Caco-2 (cell line): ENCODE results near the gene TDG. TPM values are rescaled to one million over a fixed set of nuclear protein-coding genes. Genes with fewer than 3 reads are reported as not detected.

Experiments used
- BruUV-seq: library from RNA; stranded (reverse); fragments of 400-500 nt; replicated peaks from 2 replicates; lab custom pipeline; 2021; lab: Mats Ljungman, UMichigan
- CTCF ChIA-PET: fragments of 300-600 bp; sonication (Branson Sonifier 250); formaldehyde crosslinking; loops from one replicate; lab custom pipeline; 2022; ENCODE audit warnings: antibody characterized with exemption; lab: Charles Lee
- POLR2A ChIA-PET: fragments of 300-600 bp; sonication (Branson Sonifier 250); formaldehyde crosslinking; loops from one replicate; lab custom pipeline; 2022; ENCODE audit warnings: antibody characterized with exemption; lab: Charles Lee
- DNase-seq, 2 experiments: peaks; one replicate each; pipeline versions ENCODE4 v3.0.0 to v3.0.0-alpha.2; 2020 to 2022
- H3K27me3 ChIP-seq: replicated peaks from 2 replicates; pipeline ENCODE4 v1.6.0; 2011; ENCODE audit warnings: low read length; ENCODE audit not compliant: control insufficient read depth, insufficient read depth
- H3K36me3 ChIP-seq: 2 replicates; pipeline ENCODE4 v1.5.1; 2011; ENCODE audit warnings: low read length; ENCODE audit not compliant: control insufficient read depth, insufficient read depth
- H3K4me1 ChIP-seq: fragments of 250-450 bp; sonication (Bioruptor Pico); 2 replicates; pipeline ENCODE4 v1.5.1; 2020; ENCODE audit warnings: mild to moderate bottlenecking
- H3K4me3 ChIP-seq: 2 replicates; pipeline ENCODE4 v1.5.1; 2011; ENCODE audit warnings: low read depth, mild to moderate bottlenecking, control low read depth, low read length
- H3K9me3 ChIP-seq: fragments of 250-450 bp; sonication (Bioruptor Pico); 2 replicates; pipeline ENCODE4 v1.5.1; 2020; ENCODE audit warnings: mild to moderate bottlenecking, moderate library complexity
- H3K27ac Mint-ChIP-seq: one replicate; pipeline ENCODE4 v1.8.0; 2022; ENCODE audit warnings: mixed read lengths; ENCODE audit not compliant: unreplicated experiment
- H3K27me3 Mint-ChIP-seq: one replicate; pipeline ENCODE4 v1.8.0; 2022; ENCODE audit warnings: mixed read lengths; ENCODE audit not compliant: insufficient read depth, unreplicated experiment
- H3K36me3 Mint-ChIP-seq: one replicate; pipeline ENCODE4 v1.8.0; 2022; ENCODE audit warnings: mild to moderate bottlenecking, mixed read lengths; ENCODE audit not compliant: insufficient read depth, unreplicated experiment
- H3K4me1 Mint-ChIP-seq: one replicate; pipeline ENCODE4 v1.8.0; 2022; ENCODE audit warnings: low read depth, mixed read lengths; ENCODE audit not compliant: unreplicated experiment
- H3K4me3 Mint-ChIP-seq: one replicate; pipeline ENCODE4 v1.8.0; 2022; ENCODE audit warnings: mild to moderate bottlenecking, moderate library complexity, mixed read lengths; ENCODE audit not compliant: unreplicated experiment
- H3K9me3 Mint-ChIP-seq: one replicate; pipeline ENCODE4 v1.8.0; 2022; ENCODE audit warnings: mixed read lengths; ENCODE audit not compliant: unreplicated experiment
- intact Hi-C: fragments of 100-400 bp; cut with micrococcal nuclease; formaldehyde crosslinking; loops from one replicate; pipeline ENCODE4 v1.10.0; 2022; ENCODE audit not compliant: unreplicated experiment
- total RNA-seq: library from RNA; stranded (reverse); gene quantifications from 2 replicates; pipeline ENCODE4 v1.2.3, GENCODE V29; 2022
- TF ChIP-seq, protein P1 (sequence below), 2 experiments: fragments of 200-600 bp in 1 of 2; IDR thresholded peaks; 1 replicate in 1 of 2; 2 replicates in 1 of 2; pipeline versions ENCODE4 v1.5.1 to v1.8.0; 2011 to 2022; ENCODE audit warnings: antibody characterized with exemption in 1 of 2, control low read depth in 1 of 2, inconsistent platforms in 1 of 2, low read depth in 1 of 2, low read length in 1 of 2, mild to moderate bottlenecking in 1 of 2, moderate library complexity in 1 of 2; ENCODE audit not compliant: insufficient read depth in 1 of 2, severe bottlenecking in 1 of 2, unreplicated experiment in 1 of 2

The TDG gene
- total RNA-seq, 1 experiment from 2014 or later, result 29.5 TPM

DNA sequence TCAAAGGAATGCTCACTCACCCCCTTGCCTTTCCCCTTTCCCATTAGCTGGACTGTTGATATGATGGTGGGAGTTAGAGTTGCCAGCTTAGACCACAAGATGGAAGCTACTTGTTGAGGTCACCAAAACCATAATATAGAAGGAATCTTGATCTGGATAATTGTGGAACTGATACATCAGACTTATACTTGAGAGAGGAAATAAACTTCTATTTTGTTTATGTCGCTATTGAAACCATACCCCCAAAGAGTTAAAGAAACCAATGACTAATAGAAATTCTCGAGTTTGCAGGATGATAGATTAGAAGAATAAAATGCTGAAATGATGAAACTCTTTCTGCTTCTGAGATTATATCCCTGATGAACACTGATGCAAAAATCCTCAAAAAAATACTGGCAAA is 37.9 kb downstream of the TDG start:
- no peaks in the 10 kb centered on the region for H3K36me3 Mint-ChIP-seq
- peaks cover 12% of the 10 kb centered on the region for H3K27me3 Mint-ChIP-seq
- CTCF ChIA-PET, result no interaction called here
- H3K4me3 Mint-ChIP-seq, result no peak overlapping the region
- no peak overlapping the region for H3K4me3 ChIP-seq
- POLR2A ChIA-PET, result no interaction called here
- H3K4me1 ChIP-seq, result no peaks in the 10 kb centered on the region
- no peaks in the 10 kb centered on the region for H3K36me3 ChIP-seq
- no peak for DNase-seq
- H3K27ac Mint-ChIP-seq, result no peak overlapping the region
- H3K27me3 ChIP-seq, result no peaks in the 10 kb centered on the region
- H3K4me1 Mint-ChIP-seq, result no peaks in the 10 kb centered on the region
- BruUV-seq, result no TSS peak
- H3K9me3 Mint-ChIP-seq, result no peaks in the 10 kb centered on the region
- 0 out of 2 replicates have a peak, but pooled peaks cover 3% of the 10 kb centered on the region for H3K9me3 ChIP-seq
- intact Hi-C loops, result no loop called here
- TF ChIP-seq, protein P1, sequence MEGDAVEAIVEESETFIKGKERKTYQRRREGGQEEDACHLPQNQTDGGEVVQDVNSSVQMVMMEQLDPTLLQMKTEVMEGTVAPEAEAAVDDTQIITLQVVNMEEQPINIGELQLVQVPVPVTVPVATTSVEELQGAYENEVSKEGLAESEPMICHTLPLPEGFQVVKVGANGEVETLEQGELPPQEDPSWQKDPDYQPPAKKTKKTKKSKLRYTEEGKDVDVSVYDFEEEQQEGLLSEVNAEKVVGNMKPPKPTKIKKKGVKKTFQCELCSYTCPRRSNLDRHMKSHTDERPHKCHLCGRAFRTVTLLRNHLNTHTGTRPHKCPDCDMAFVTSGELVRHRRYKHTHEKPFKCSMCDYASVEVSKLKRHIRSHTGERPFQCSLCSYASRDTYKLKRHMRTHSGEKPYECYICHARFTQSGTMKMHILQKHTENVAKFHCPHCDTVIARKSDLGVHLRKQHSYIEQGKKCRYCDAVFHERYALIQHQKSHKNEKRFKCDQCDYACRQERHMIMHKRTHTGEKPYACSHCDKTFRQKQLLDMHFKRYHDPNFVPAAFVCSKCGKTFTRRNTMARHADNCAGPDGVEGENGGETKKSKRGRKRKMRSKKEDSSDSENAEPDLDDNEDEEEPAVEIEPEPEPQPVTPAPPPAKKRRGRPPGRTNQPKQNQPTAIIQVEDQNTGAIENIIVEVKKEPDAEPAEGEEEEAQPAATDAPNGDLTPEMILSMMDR (IDR thresholded peaks at IDR 0.05; ENCODE audit: insufficient read depth in 1 of 2, low read depth in 1 of 2, low read length in 1 of 2, severe bottlenecking in 1 of 2, unreplicated experiment in 1 of 2), result no peak

DNA sequence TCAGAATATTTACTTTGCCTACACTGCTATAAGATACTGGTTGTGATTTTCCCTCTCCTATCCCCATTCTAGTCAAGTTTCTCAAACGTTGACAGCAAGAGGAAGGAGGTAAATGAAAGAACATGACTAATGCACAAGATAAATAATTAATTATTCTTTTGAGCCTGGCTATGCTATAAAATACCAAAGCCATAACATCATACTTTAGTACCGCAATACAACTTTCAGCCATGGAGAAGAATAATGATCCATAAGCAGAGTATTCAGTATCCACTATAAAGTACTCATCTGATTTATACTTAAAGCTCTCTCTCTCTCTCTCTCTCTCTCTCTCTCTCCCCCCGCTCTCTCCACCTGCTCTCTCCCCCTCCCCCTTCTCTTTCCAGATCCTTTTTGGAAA is 41.3 kb downstream of the TDG start:
- Histone ChIP-seq H3K9me3 (no peaks in the 10 kb centered on the region), H3K4me1 (no peaks in the 10 kb centered on the region), H3K4me3 (no peak overlapping the region), H3K36me3 (no peaks in the 10 kb centered on the region), H3K27me3 (no peaks in the 10 kb centered on the region)
- BruUV-seq, result no TSS peak
- H3K9me3 Mint-ChIP-seq, result no peaks in the 10 kb centered on the region
- no peak for DNase-seq
- TF ChIP-seq, protein P1 (IDR thresholded peaks at IDR 0.05; ENCODE audit: insufficient read depth in 1 of 2, low read depth in 1 of 2, low read length in 1 of 2, severe bottlenecking in 1 of 2, unreplicated experiment in 1 of 2), result no peak
- no peaks in the 10 kb centered on the region for H3K36me3 Mint-ChIP-seq
- H3K4me1 Mint-ChIP-seq, result no peaks in the 10 kb centered on the region
- CTCF ChIA-PET, result no interaction called here
- H3K4me3 Mint-ChIP-seq, result no peak overlapping the region
- H3K27ac Mint-ChIP-seq, result no peak overlapping the region
- intact Hi-C loops, result no loop called here
- peaks cover 3% of the 10 kb centered on the region for H3K27me3 Mint-ChIP-seq
- POLR2A ChIA-PET, result no interaction called here

DNA sequence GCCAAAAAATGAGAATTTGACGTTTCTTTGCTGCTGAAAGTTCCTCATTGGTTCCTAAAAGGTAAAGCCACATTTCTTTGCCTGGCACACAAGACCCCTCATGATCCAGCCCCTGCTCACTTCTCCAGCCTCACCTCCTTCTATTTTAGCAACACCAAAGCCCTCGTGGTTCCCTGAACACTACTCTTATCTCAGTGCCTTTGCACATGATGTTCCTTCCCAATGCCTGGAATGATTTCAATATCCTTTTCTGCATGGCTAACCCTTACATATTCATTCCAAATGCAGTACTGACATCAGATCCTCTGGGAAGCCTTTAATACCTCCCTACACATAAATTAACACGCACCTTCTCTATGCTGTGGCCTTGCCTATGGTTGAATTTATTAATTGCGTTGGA is 44.4 kb downstream of the TDG start:
- Mint-ChIP-seq H3K36me3 (no peaks in the 10 kb centered on the region), H3K27ac (no peak overlapping the region), H3K4me3 (no peak overlapping the region), H3K4me1 (no peaks in the 10 kb centered on the region), H3K9me3 (no peaks in the 10 kb centered on the region), H3K27me3 (no peaks in the 10 kb centered on the region)
- ChIA-PET CTCF (no interaction called here), POLR2A (no interaction called here)
- Histone ChIP-seq H3K36me3 (no peaks in the 10 kb centered on the region), H3K4me3 (no peak overlapping the region), H3K9me3 (no peaks in the 10 kb centered on the region), H3K27me3 (no peaks in the 10 kb centered on the region), H3K4me1 (no peaks in the 10 kb centered on the region)
- DNase-seq, result no peak
- no TSS peak for BruUV-seq
- intact Hi-C loops, result no loop called here
- TF ChIP-seq, protein P1 (IDR thresholded peaks at IDR 0.05; ENCODE audit: insufficient read depth in 1 of 2, low read depth in 1 of 2, low read length in 1 of 2, severe bottlenecking in 1 of 2, unreplicated experiment in 1 of 2), result no peak
